Measurements from ENCODE around the gene MIPOL1. TPM values are rescaled to one million over a fixed set of nuclear protein-coding genes. Genes with fewer than 3 reads are reported as not detected.

Gene MIPOL1
- total and polyA plus RNA-seq, 5 donors from 2014 or later, result not detected

- H3K4me1 Mint-ChIP-seq, result no peaks in the 10 kb centered on the region
- Histone ChIP-seq H3K9me3 (ENCODE audit: control insufficient read depth in 2 of 2, low read length in 2 of 2) (no peaks in the 10 kb centered on the region), H3K27ac (ENCODE audit: insufficient read depth, low read length, poor library complexity, severe bottlenecking) (no peak overlapping the region), H3K27me3 (ENCODE audit: control insufficient read depth, insufficient read depth, low read length) (no peaks in the 10 kb centered on the region), H3K36me3 (ENCODE audit: control insufficient read depth, insufficient read depth, low read length) (no peaks in the 10 kb centered on the region), H3K4me3 (ENCODE audit: low read depth, low read length) (no peak overlapping the region), H3K4me1 (ENCODE audit: control insufficient read depth, insufficient read depth, low read length, poor library complexity, severe bottlenecking) (no peaks in the 10 kb centered on the region)
- H3K9me3 Mint-ChIP-seq, result peaks cover 2 to 7% (median 2%) of the 10 kb centered on the region in 7 donors
- DNase-seq, result no peak
- H3K27ac Mint-ChIP-seq, result no peak overlapping the region
- no peak for ATAC-seq (ENCODE audit: low read depth in 2 of 2)
- no peak overlapping the region for H3K4me3 Mint-ChIP-seq
- H3K27me3 Mint-ChIP-seq, result no peaks in the 10 kb centered on the region
- no peaks in the 10 kb centered on the region for H3K36me3 Mint-ChIP-seq
Measured at GRCh38 chr14:37416264-37416663, 218.5 kb downstream of the MIPOL1 start.

- DNase-seq (no peak), ATAC-seq (ENCODE audit: low read depth in 2 of 2) (no peak)
- Mint-ChIP-seq H3K36me3 (no peaks in the 10 kb centered on the region), H3K9me3 (peaks cover 2 to 7% (median 2%) of the 10 kb centered on the region in 7 donors), H3K4me1 (no peaks in the 10 kb centered on the region), H3K27me3 (no peaks in the 10 kb centered on the region), H3K27ac (no peak overlapping the region), H3K4me3 (no peak overlapping the region)
- Histone ChIP-seq H3K9me3 (ENCODE audit: control insufficient read depth in 2 of 2, low read length in 2 of 2) (no peaks in the 10 kb centered on the region), H3K27me3 (ENCODE audit: control insufficient read depth, insufficient read depth, low read length) (no peaks in the 10 kb centered on the region), H3K4me3 (ENCODE audit: low read depth, low read length) (no peak overlapping the region), H3K36me3 (ENCODE audit: control insufficient read depth, insufficient read depth, low read length) (no peaks in the 10 kb centered on the region), H3K4me1 (ENCODE audit: control insufficient read depth, insufficient read depth, low read length, poor library complexity, severe bottlenecking) (no peaks in the 10 kb centered on the region), H3K27ac (ENCODE audit: insufficient read depth, low read length, poor library complexity, severe bottlenecking) (no peak overlapping the region)
Measured at GRCh38 chr14:37417151-37417550, 219.4 kb downstream of the MIPOL1 start.

GRCh38 chr14:37417833-37418232 lies 220.1 kb downstream of the MIPOL1 start:
- Mint-ChIP-seq H3K36me3 (no peaks in the 10 kb centered on the region), H3K9me3 (peaks cover under 1 to 7% (median 2%) of the 10 kb centered on the region in 7 donors), H3K4me1 (no peaks in the 10 kb centered on the region), H3K4me3 (no peak overlapping the region), H3K27ac (no peak overlapping the region), H3K27me3 (no peaks in the 10 kb centered on the region)
- H3K27me3 ChIP-seq (ENCODE audit: control insufficient read depth, insufficient read depth, low read length), result no peaks in the 10 kb centered on the region
- no peak for ATAC-seq (ENCODE audit: low read depth in 2 of 2)
- DNase-seq, result no peak
- H3K36me3 ChIP-seq (ENCODE audit: control insufficient read depth, insufficient read depth, low read length), result no peaks in the 10 kb centered on the region
- no peak overlapping the region for H3K27ac ChIP-seq (ENCODE audit: insufficient read depth, low read length, poor library complexity, severe bottlenecking)
- H3K9me3 ChIP-seq (ENCODE audit: control insufficient read depth in 2 of 2, low read length in 2 of 2), result no peaks in the 10 kb centered on the region
- H3K4me3 ChIP-seq (ENCODE audit: low read depth, low read length), result no peak overlapping the region
- H3K4me1 ChIP-seq (ENCODE audit: control insufficient read depth, insufficient read depth, low read length, poor library complexity, severe bottlenecking), result no peaks in the 10 kb centered on the region

- no peak for ATAC-seq (ENCODE audit: low read depth in 2 of 2)
- H3K36me3 Mint-ChIP-seq, result no peaks in the 10 kb centered on the region
- H3K27ac Mint-ChIP-seq, result no peak overlapping the region
- DNase-seq, result no peak
- Histone ChIP-seq H3K4me3 (ENCODE audit: low read depth, low read length) (no peak overlapping the region), H3K27ac (ENCODE audit: insufficient read depth, low read length, poor library complexity, severe bottlenecking) (no peak overlapping the region), H3K36me3 (ENCODE audit: control insufficient read depth, insufficient read depth, low read length) (no peaks in the 10 kb centered on the region), H3K4me1 (ENCODE audit: control insufficient read depth, insufficient read depth, low read length, poor library complexity, severe bottlenecking) (no peaks in the 10 kb centered on the region), H3K27me3 (ENCODE audit: control insufficient read depth, insufficient read depth, low read length) (no peaks in the 10 kb centered on the region), H3K9me3 (ENCODE audit: control insufficient read depth in 2 of 2, low read length in 2 of 2) (no peaks in the 10 kb centered on the region)
- no peak overlapping the region for H3K4me3 Mint-ChIP-seq
- H3K9me3 Mint-ChIP-seq, result peaks cover 0 to 10% (median 4%) of the 10 kb centered on the region in 7 donors
- H3K27me3 Mint-ChIP-seq, result no peaks in the 10 kb centered on the region
- H3K4me1 Mint-ChIP-seq, result no peaks in the 10 kb centered on the region
Measured at GRCh38 chr14:37420622-37421021, 222.9 kb downstream of the MIPOL1 start.

GRCh38 chr14:37422319-37422718 lies 224.6 kb downstream of the MIPOL1 start:
- DNase-seq (no peak), ATAC-seq (ENCODE audit: low read depth in 2 of 2) (no peak)
- no peak overlapping the region for H3K4me3 ChIP-seq (ENCODE audit: low read depth, low read length)
- no peaks in the 10 kb centered on the region for H3K27me3 ChIP-seq (ENCODE audit: control insufficient read depth, insufficient read depth, low read length)
- H3K9me3 ChIP-seq (ENCODE audit: control insufficient read depth in 2 of 2, low read length in 2 of 2), result no peaks in the 10 kb centered on the region
- no peaks in the 10 kb centered on the region for H3K36me3 ChIP-seq (ENCODE audit: control insufficient read depth, insufficient read depth, low read length)
- Mint-ChIP-seq H3K27ac (no peak overlapping the region), H3K27me3 (no peaks in the 10 kb centered on the region), H3K4me1 (no peaks in the 10 kb centered on the region), H3K4me3 (no peak overlapping the region), H3K36me3 (no peaks in the 10 kb centered on the region), H3K9me3 (peaks cover 0 to 13% (median 5%) of the 10 kb centered on the region in 7 donors)
- no peak overlapping the region for H3K27ac ChIP-seq (ENCODE audit: insufficient read depth, low read length, poor library complexity, severe bottlenecking)
- H3K4me1 ChIP-seq (ENCODE audit: control insufficient read depth, insufficient read depth, low read length, poor library complexity, severe bottlenecking), result no peaks in the 10 kb centered on the region

GRCh38 chr14:37422748-37423147 lies 225.0 kb downstream of the MIPOL1 start:
- Histone ChIP-seq H3K36me3 (ENCODE audit: control insufficient read depth, insufficient read depth, low read length) (no peaks in the 10 kb centered on the region), H3K9me3 (ENCODE audit: control insufficient read depth in 2 of 2, low read length in 2 of 2) (no peaks in the 10 kb centered on the region), H3K4me1 (ENCODE audit: control insufficient read depth, insufficient read depth, low read length, poor library complexity, severe bottlenecking) (no peaks in the 10 kb centered on the region), H3K27ac (ENCODE audit: insufficient read depth, low read length, poor library complexity, severe bottlenecking) (no peak overlapping the region), H3K4me3 (ENCODE audit: low read depth, low read length) (no peak overlapping the region), H3K27me3 (ENCODE audit: control insufficient read depth, insufficient read depth, low read length) (no peaks in the 10 kb centered on the region)
- ATAC-seq (ENCODE audit: low read depth in 2 of 2) (no peak), DNase-seq (no peak)
- Mint-ChIP-seq H3K27ac (no peak overlapping the region), H3K27me3 (no peaks in the 10 kb centered on the region), H3K4me3 (no peak overlapping the region), H3K9me3 (peaks cover 0 to 15% (median 5%) of the 10 kb centered on the region in 7 donors), H3K36me3 (no peaks in the 10 kb centered on the region), H3K4me1 (no peaks in the 10 kb centered on the region)

GRCh38 chr14:37428954-37429353 lies 231.2 kb downstream of the MIPOL1 start:
- Mint-ChIP-seq H3K36me3 (no peaks in the 10 kb centered on the region), H3K9me3 (peaks cover 3 to 19% (median 9%) of the 10 kb centered on the region in 7 donors)
- DNase-seq, result no peak

GRCh38 chr14:37429618-37430017 lies 231.9 kb downstream of the MIPOL1 start:
- ATAC-seq (ENCODE audit: low read depth in 2 of 2) (no peak), DNase-seq (no peak)
- Histone ChIP-seq H3K4me3 (ENCODE audit: low read depth, low read length) (no peak overlapping the region), H3K4me1 (ENCODE audit: control insufficient read depth, insufficient read depth, low read length, poor library complexity, severe bottlenecking) (no peaks in the 10 kb centered on the region), H3K9me3 (ENCODE audit: control insufficient read depth in 2 of 2, low read length in 2 of 2) (peaks cover 0 to 4% of the 10 kb centered on the region in 2 experiments), H3K27me3 (ENCODE audit: control insufficient read depth, insufficient read depth, low read length) (no peaks in the 10 kb centered on the region), H3K27ac (ENCODE audit: insufficient read depth, low read length, poor library complexity, severe bottlenecking) (no peak overlapping the region), H3K36me3 (ENCODE audit: control insufficient read depth, insufficient read depth, low read length) (no peaks in the 10 kb centered on the region)
- no peaks in the 10 kb centered on the region for H3K4me1 Mint-ChIP-seq
- peaks cover 1 to 19% (median 9%) of the 10 kb centered on the region in 7 donors for H3K9me3 Mint-ChIP-seq
- H3K27me3 Mint-ChIP-seq, result no peaks in the 10 kb centered on the region
- no peak overlapping the region for H3K27ac Mint-ChIP-seq
- no peaks in the 10 kb centered on the region for H3K36me3 Mint-ChIP-seq
- H3K4me3 Mint-ChIP-seq, result no peak overlapping the region

More at GRCh38 chr14:37428954-37429353, 231.2 kb downstream of the MIPOL1 start:
- Mint-ChIP-seq H3K27me3 (no peaks in the 10 kb centered on the region), H3K4me1 (no peaks in the 10 kb centered on the region), H3K27ac (no peak overlapping the region), H3K4me3 (no peak overlapping the region)
- Histone ChIP-seq H3K4me3 (ENCODE audit: low read depth, low read length) (no peak overlapping the region), H3K27ac (ENCODE audit: insufficient read depth, low read length, poor library complexity, severe bottlenecking) (no peak overlapping the region), H3K36me3 (ENCODE audit: control insufficient read depth, insufficient read depth, low read length) (no peaks in the 10 kb centered on the region), H3K27me3 (ENCODE audit: control insufficient read depth, insufficient read depth, low read length) (no peaks in the 10 kb centered on the region), H3K4me1 (ENCODE audit: control insufficient read depth, insufficient read depth, low read length, poor library complexity, severe bottlenecking) (no peaks in the 10 kb centered on the region), H3K9me3 (ENCODE audit: control insufficient read depth in 2 of 2, low read length in 2 of 2) (peaks cover 0 to 4% of the 10 kb centered on the region in 2 experiments)
- ATAC-seq (ENCODE audit: low read depth in 2 of 2), result no peak
